ENCODE measurements around the gene HSPA5.

Gene HSPA5

DNA sequence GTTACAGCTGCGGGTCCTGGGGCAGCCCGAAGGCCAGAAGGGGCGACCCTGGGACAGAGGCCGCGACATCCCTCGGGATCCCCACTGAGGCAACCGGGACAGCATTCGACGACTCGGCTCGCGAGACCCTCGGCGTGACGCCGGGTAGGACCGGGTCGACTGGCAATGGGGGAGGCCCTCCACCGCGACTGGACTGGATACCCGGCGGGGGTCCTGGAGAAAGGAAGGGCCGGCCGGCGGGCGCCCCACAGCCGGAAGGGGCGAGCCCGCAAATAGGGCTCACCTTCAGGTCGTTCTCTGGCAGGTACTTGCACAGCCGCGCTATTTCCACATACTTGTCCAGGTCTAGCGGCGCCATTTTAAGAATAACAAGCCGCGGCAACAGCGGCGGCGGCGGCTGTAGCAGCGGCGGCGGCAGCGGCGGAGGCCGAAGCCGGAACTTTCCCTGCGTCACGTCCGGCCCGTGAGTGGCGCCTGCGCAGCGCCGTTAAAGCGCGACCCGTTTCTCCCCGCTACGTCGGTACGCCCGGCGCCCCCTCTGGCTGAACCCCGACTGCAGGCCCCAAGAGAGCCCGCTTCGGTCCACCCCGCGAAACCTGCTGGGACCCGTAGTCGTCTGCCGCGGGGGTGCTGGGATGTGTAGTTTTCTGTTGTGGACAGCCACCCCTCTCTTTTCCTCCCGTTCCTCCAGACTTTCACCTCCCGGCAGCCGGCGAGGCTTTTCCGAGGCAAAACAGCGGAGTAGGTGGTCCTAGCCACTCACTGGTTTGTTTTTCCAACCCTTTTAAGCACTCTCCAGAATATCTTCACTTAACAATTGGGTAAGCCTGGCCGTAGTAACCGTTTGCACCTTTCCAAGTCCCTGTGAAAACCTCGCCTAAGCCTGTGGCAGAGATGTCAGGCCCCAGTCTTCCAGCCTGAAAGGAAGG lies 51.5 kb downstream of the HSPA5 start, which contains the start of gene PPP6C:
Gene PPP6C (minus strand): TSS at position 443 of the 929 bp plus-strand sequence. CDS start 85 bp downstream, at position 358.
- peak; percentile 87 for DNase-seq

DNA sequence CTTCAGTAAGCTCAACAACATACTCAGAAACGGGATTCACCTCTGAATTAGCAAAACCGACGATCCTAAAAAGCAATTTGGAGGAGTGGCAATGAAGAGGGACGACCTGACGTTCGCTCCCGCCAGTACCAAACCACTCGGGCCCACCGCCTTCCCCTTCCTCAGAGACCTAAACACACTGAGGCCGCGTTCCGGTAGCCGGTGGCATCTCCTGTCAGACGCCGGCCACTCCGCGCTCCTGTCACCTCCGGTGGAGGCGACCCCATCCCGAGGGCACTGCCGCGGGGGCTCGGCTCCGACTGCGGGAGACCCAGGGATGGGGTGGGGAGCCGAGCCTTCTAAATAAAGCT lies 52.2 kb downstream of the HSPA5 start:
- DNase-seq: no peak
